Kidney (tissue), 14 donors: Measurements from ENCODE around the gene LSM11. TPM values are rescaled to one million over a fixed set of nuclear protein-coding genes. Genes with fewer than 3 reads are reported as not detected.
A peak's percentile ranks its signal among the peaks of the same experiment; 100 is the strongest.

ENCODE experiments used
- DNase-seq, 5 donors: peaks; one replicate each; pipeline ENCODE4 v3.0.0-alpha.2; 2013 to 2020
- FAIRE-seq: peaks from 2 replicates; lab custom pipeline; 2012; peaks lifted over from hg19 to GRCh38; lab: Jason Lieb, UNC
- H3K27ac ChIP-seq, 2 donors: one replicate each; pipeline ENCODE4 v1.7.0; 2013; ENCODE audit warnings: low read depth in 2 of 2, low read length in 2 of 2, inconsistent platforms in 1 of 2
- H3K27me3 ChIP-seq: one replicate; pipeline ENCODE4 v1.7.1; 2013; ENCODE audit warnings: low read length, inconsistent platforms; ENCODE audit not compliant: control insufficient read depth, insufficient read depth
- H3K36me3 ChIP-seq, 3 donors: one replicate each; pipeline versions ENCODE4 v1.7.0 to v1.7.1; 2013; ENCODE audit warnings: low read length in 3 of 3, control low read depth in 1 of 3, inconsistent platforms in 1 of 3; ENCODE audit not compliant: insufficient read depth in 3 of 3, control insufficient read depth in 2 of 3
- H3K4me1 ChIP-seq, 3 donors: one replicate each; pipeline versions ENCODE4 v1.7.0 to v1.7.1; 2013; ENCODE audit warnings: low read length in 3 of 3, inconsistent platforms in 1 of 3, low read depth in 1 of 3; ENCODE audit not compliant: control insufficient read depth in 2 of 3, insufficient read depth in 2 of 3
- H3K4me3 ChIP-seq, 3 donors: one replicate each; pipeline versions ENCODE4 v1.7.0 to v1.8.1; 2013; ENCODE audit warnings: low read length in 3 of 3, control low read depth in 1 of 3, inconsistent platforms in 1 of 3
- H3K9ac ChIP-seq, 3 donors: one replicate each; pipeline versions ENCODE4 v1.7.0 to v1.7.1; 2013; ENCODE audit warnings: low read length in 3 of 3, control low read depth in 1 of 3, inconsistent platforms in 1 of 3
- H3K9me3 ChIP-seq, 3 donors: one replicate each; pipeline versions ENCODE4 v1.7.0 to v1.7.1; 2013; ENCODE audit warnings: low read length in 3 of 3, control low read depth in 1 of 3, inconsistent platforms in 1 of 3; ENCODE audit not compliant: control insufficient read depth in 2 of 3, insufficient read depth in 1 of 3
- CTCF ChIP-seq: IDR thresholded peaks from 3 replicates; pipeline ENCODE4 v1.5.1; 2012; ENCODE audit warnings: mild to moderate bottlenecking, moderate library complexity, borderline replicate concordance; ENCODE audit not compliant: insufficient read depth; ENCODE audit errors: extremely low read depth
- intact Hi-C: fragments of 100-400 bp; cut with DNase I; formaldehyde crosslinking; loops from one replicate; pipeline ENCODE4 v1.11.1; 2022
- polyA plus RNA-seq: library from polyadenylated mRNA; stranded (reverse); fragments of 350-450 nt; fragmentation: Illumina TruSeq; extraction: RNeasy Lipid Tissue Mini Kit (QIAGEN cat#74804); gene quantifications from one replicate; pipeline ENCODE4 v1.2.3, GENCODE V29; 2014; ENCODE audit warnings: low read depth, low replicate concordance; ENCODE audit not compliant: insufficient read depth
- total RNA-seq: library from RNA; stranded (reverse); fragmentation: NEBNext Ultra II Directional; extraction: Animal tissue kit (Norgen Biotek cat#: 25700); gene quantifications from one replicate; pipeline ENCODE4 v1.2.1, GENCODE V29; 2021
- donor health status: control.
- donor health status: control.
- donor health status: control.
- donor health status: control.
- donor health status: control.
- donor health status: DM: yes; HTN: yes; CAD: no.
- donor health status: Normal renal cell carcinoma (clear cell type).

The LSM11 gene
- total and polyA plus RNA-seq, 2 donors from 2014 or later: 0.97 to 2.8 TPM

- intact Hi-C loops: no loop called here
- TF ChIP-seq CTCF: no peak
Observed at GRCh38 chr5:157729858-157730257, 13.7 kb upstream of the LSM11 start.

GRCh38 chr5:157730900-157731271 lies 12.6 kb upstream of the LSM11 start:
- H3K27ac ChIP-seq: no peak overlapping the region
- DNase-seq (no peak), FAIRE-seq (no peak)
- no peaks in the 10 kb centered on the region for H3K27me3 ChIP-seq
- peaks cover 0 to 4% (median 3%) of the 10 kb centered on the region in 3 donors for H3K36me3 ChIP-seq
- H3K4me3 ChIP-seq: peak overlapping the region; percentile 88 to 99 (median 97)
- H3K4me1 ChIP-seq: peaks cover 3 to 4% (median 3%) of the 10 kb centered on the region in 3 donors
- no peaks in the 10 kb centered on the region for H3K9me3 ChIP-seq
- TF ChIP-seq CTCF: no peak
- peak overlapping the region in 1 of 3 donors; percentile 89 for H3K9ac ChIP-seq
- intact Hi-C loops: no loop called here

More at GRCh38 chr5:157729858-157730257, 13.7 kb upstream of the LSM11 start:
- H3K27ac ChIP-seq: no peak overlapping the region
- no peaks in the 10 kb centered on the region for H3K27me3 ChIP-seq
- DNase-seq (no peak), FAIRE-seq (no peak)
- peaks cover 3 to 4% (median 3%) of the 10 kb centered on the region in 3 donors for H3K4me1 ChIP-seq
- H3K36me3 ChIP-seq: peaks cover 0 to 4% (median 2%) of the 10 kb centered on the region in 3 donors
- no peak overlapping the region for H3K9ac ChIP-seq
- H3K9me3 ChIP-seq: no peaks in the 10 kb centered on the region
- H3K4me3 ChIP-seq: no peak overlapping the region

- Histone ChIP-seq H3K4me1 (peaks cover 3 to 4% (median 3%) of the 10 kb centered on the region in 3 donors), H3K36me3 (peaks cover 0 to 4% (median 4%) of the 10 kb centered on the region in 3 donors), H3K9ac (peak within 1 kb of the TSS; percentile 77 to 89 (median 77)), H3K27me3 (no peaks in the 10 kb centered on the region), H3K4me3 (peak within 1 kb of the TSS; percentile 88 to 99 (median 97)), H3K27ac (peak within 1 kb of the TSS; percentile 97 to 99), H3K9me3 (no peaks in the 10 kb centered on the region)
- peak; percentile 23 for FAIRE-seq
- intact Hi-C loops: no loop called here
- no peak for TF ChIP-seq CTCF
- peak; percentile 99 for DNase-seq
Observed at GRCh38 chr5:157731272-157732129, 12.0 kb upstream of the LSM11 start, which contains the start of gene THG1L. THG1L (plus strand) TSS chr5:157731420; CDS start chr5:157731441, 21 bp downstream.
